MG63 (cell line): Measurements from ENCODE around the gene TSPOAP1. TPM values are rescaled to one million over a fixed set of nuclear protein-coding genes. Genes with fewer than 3 reads are reported as not detected.

Experiments used
- DNase-seq: peaks from one replicate; pipeline ENCODE4 v3.0.0-alpha.2; 2020
- H3K27me3 ChIP-seq: fragments of 250-450 bp; sonication (Bioruptor Pico); 2 replicates; pipeline ENCODE4 v1.5.1; 2020; ENCODE audit warnings: mild to moderate bottlenecking, moderate library complexity
- H3K36me3 ChIP-seq: fragments of 250-450 bp; sonication (Bioruptor Pico); 2 replicates; pipeline ENCODE4 v1.5.1; 2020; ENCODE audit warnings: mild to moderate bottlenecking, moderate library complexity
- H3K4me3 ChIP-seq: fragments of 250-450 bp; sonication (Bioruptor Pico); 2 replicates; pipeline ENCODE4 v1.5.1; 2020; ENCODE audit warnings: mild to moderate bottlenecking, moderate library complexity
- H3K9me3 ChIP-seq: fragments of 250-450 bp; sonication (Bioruptor Pico); 2 replicates; pipeline ENCODE4 v1.5.1; 2020; ENCODE audit warnings: mild to moderate bottlenecking, moderate library complexity
- total RNA-seq: library from RNA; depleted of rRNA; stranded (reverse); fragments of >200 nt; shearing (Covaris generic); gene quantifications from 2 replicates; pipeline ENCODE4 v1.2.3, GENCODE V29; 2014; ENCODE audit warnings: low replicate concordance

TSPOAP1 gene
- total RNA-seq, 1 experiment from 2014 or later: 7.0 TPM

GRCh38 chr17:58269557-58270291, 58.9 kb downstream of the TSPOAP1 start:
- no peak for DNase-seq
- Histone ChIP-seq H3K36me3 (no peaks in the 10 kb centered on the region), H3K9me3 (no peaks in the 10 kb centered on the region), H3K4me3 (no peak overlapping the region), H3K27me3 (peaks cover 4% of the 10 kb centered on the region; the same call in 1 of the 2 replicates)

DNA sequence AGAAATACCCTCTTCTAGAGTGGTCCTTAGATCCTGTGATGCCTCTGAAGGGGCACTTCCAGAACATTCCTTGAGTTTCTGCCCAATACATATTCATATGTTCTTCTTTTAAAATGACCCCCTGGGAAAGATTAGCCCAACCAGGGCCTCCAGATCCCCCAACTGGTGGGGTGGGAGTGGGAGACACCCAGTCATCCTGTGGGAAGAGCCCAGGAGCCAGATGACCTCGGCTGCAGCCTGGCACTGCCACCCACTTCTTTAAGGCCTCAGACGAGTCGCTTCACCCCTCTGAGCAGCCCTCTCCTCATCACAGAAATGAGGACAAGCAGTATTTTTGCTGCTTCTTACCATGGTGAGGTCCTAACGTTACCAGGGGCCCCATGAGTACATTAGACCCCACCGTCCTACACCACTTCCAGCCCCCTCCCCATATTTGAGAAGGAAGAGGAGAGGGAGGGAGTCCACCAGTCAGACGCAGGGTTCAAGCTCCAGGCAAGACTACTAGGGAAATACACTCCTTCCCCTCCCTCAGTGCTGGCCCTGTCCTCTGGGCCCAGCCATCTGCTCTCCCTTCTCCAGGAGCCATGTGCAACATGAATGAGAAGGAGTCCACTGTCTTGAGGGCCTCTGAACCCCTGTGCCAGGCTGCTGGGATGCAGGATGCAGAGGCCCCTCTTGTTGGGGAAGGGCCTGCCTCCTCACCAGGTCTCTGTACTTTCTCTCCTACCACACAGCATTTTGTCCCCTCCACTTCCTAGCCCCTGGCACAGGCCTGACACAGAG, 59.6 kb downstream of the TSPOAP1 start:
- no peak for DNase-seq
- H3K9me3 ChIP-seq: no peaks in the 10 kb centered on the region
- no peak overlapping the region for H3K4me3 ChIP-seq
- H3K27me3 ChIP-seq: peaks cover 12% of the 10 kb centered on the region
- H3K36me3 ChIP-seq: no peaks in the 10 kb centered on the region

GRCh38 chr17:58268326-58268725, 60.3 kb downstream of the TSPOAP1 start:
- Histone ChIP-seq H3K36me3 (no peaks in the 10 kb centered on the region), H3K4me3 (no peak overlapping the region), H3K27me3 (peaks cover 18% of the 10 kb centered on the region), H3K9me3 (no peaks in the 10 kb centered on the region)
- no peak for DNase-seq

DNA sequence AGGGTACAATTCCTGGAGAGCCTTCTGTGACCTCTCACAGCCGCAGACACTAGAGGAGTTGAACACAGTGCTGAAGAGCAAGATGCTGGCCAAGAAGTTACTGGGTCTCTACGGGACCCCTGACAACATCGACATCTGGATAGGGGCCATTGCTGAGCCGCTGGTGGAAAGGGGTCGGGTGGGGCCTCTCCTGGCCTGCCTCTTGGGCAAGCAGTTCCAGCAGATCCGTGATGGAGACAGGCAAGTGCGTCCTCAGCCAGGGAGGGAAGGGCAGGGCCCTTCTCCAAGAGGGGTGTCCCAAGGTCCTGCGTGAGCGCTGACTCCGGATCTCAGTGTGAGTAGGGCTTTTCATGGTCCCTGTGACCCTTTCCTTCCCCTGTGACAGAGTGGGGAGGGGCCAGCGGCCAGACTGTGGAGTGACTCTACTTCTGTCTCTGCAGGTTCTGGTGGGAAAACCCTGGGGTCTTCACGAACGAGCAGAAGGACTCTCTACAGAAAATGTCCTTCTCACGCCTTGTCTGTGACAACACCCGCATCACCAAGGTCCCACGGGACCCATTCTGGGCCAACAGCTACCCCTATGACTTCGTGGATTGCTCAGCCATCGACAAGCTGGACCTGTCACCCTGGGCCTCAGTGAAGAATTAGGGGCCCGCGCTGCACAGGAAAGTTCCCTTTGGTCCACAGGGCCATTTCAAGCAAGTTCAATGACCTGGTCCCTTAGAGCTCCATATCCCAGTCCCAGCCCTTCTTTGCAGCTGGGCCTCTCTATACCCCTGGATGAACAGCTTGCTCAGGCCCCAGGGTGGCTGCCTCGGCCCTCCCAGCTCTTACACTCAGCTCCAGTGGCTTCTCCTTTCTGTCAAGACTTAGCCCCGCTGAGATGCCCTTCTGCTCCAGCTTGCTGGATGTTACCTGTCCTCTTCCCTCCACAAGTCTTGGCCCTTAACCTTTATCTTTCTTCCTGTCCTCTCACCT, 61.0 kb downstream of the TSPOAP1 start:
- DNase-seq: no peak
- peaks cover 25% of the 10 kb centered on the region for H3K27me3 ChIP-seq
- H3K4me3 ChIP-seq: no peak overlapping the region
- H3K36me3 ChIP-seq: no peaks in the 10 kb centered on the region
- H3K9me3 ChIP-seq: no peaks in the 10 kb centered on the region

DNA sequence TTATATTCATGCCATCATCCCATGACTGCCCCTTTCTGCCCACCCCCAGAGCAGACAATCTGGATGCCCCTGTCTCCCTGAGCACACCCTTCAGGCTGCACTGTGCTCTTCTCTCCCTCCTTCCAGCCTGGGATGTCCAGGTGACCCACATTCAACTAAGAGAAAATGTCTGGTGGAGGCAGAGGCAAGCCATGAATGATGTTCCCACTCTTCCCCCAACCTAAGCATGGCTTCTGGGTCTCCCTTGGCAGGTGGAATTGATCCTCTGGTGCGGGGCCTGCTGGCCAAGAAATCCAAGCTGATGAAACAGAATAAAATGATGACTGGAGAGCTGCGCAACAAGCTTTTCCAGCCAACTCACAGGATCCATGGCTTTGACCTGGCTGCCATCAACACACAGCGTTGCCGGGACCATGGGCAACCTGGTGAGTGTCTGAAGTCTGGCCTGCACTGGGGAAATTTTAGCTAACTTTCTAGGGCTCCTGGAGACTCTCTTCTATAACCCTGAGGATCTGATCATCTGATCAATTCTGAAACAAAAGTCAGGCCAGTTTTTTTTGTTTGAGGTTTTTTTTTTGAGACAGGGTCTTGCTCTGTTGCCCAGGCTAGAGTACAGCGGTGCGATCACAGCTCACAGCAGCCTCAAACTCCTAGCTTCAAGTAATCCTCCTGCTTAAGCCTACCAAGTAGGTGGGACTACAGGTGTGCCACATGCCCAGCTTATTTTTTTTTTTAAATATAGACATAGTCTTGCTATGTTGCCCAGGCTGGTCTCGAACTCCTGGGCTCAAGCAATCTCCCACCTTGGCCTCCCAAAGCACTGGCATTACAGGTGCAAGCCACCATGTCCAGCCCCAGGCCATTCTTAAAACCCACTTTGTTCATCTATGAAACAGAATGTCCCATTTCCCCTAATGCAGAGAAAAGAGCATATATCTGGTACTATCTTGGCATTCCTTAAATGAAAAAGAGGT, 62.4 kb downstream of the TSPOAP1 start:
- DNase-seq: no peak
- Histone ChIP-seq H3K36me3 (no peaks in the 10 kb centered on the region), H3K27me3 (peaks cover 40% of the 10 kb centered on the region), H3K9me3 (no peaks in the 10 kb centered on the region), H3K4me3 (no peak overlapping the region)

DNA sequence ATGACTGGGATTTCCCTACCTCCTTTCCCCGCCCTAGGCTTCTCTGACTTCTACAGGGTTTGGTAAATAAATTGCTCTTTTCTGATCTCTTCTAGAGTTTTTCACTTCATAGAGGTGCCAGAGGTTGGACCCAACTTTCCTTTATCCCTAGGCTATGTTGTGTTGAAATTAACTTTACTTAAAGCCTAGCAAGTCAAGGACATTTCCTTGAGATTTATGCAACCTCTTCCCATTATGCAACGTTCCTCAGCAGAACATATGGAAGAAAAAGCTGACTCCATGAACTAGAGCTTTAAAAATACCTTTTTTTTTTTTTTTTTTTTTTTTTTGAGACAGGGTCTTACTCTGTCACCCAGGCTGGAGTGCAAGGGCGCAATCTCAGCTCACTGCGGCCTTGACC, 63.3 kb downstream of the TSPOAP1 start:
- H3K36me3 ChIP-seq: no peaks in the 10 kb centered on the region
- no peak for DNase-seq
- no peaks in the 10 kb centered on the region for H3K9me3 ChIP-seq
- H3K27me3 ChIP-seq: peaks cover 47% of the 10 kb centered on the region
- no peak overlapping the region for H3K4me3 ChIP-seq

- no peaks in the 10 kb centered on the region for H3K9me3 ChIP-seq
- H3K4me3 ChIP-seq: no peak overlapping the region
- no peaks in the 10 kb centered on the region for H3K36me3 ChIP-seq
- H3K27me3 ChIP-seq: peaks cover 53% of the 10 kb centered on the region
- no peak for DNase-seq
Measured at GRCh38 chr17:58264407-58265103, 64.0 kb downstream of the TSPOAP1 start.

DNA sequence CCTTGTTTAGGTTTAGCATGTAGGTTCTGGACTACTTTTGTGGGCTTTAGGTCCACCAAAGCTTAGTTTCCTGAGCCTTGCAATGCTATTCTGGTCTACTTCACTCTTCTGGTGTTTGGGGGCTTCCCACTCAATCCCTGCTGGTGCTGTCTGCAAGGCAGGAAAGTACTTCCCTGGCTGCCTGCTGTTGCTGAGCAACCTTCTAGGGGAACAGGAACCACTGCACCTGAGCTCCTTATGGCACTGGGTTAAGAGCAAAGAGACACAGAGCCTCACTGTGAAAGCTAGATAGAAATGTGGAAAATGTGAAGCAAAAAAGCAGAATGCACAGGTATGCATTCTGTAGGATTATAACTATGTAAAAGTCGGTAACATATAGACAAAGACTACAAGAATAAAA, 64.8 kb downstream of the TSPOAP1 start:
- DNase-seq: no peak
- Histone ChIP-seq H3K4me3 (no peak overlapping the region), H3K27me3 (peaks cover 61% of the 10 kb centered on the region), H3K9me3 (no peaks in the 10 kb centered on the region), H3K36me3 (no peaks in the 10 kb centered on the region)

GRCh38 chr17:58262149-58262548, 66.4 kb downstream of the TSPOAP1 start:
- H3K27me3 ChIP-seq: peaks cover 73% of the 10 kb centered on the region

GRCh38 chr17:58254803-58255202, 73.8 kb downstream of the TSPOAP1 start:
- Histone ChIP-seq H3K9me3 (no peaks in the 10 kb centered on the region), H3K4me3 (no peak overlapping the region), H3K27me3 (peaks cover 27% of the 10 kb centered on the region), H3K36me3 (no peaks in the 10 kb centered on the region)
- no peak for DNase-seq

More at GRCh38 chr17:58262149-58262548, 66.4 kb downstream of the TSPOAP1 start:
- no peaks in the 10 kb centered on the region for H3K36me3 ChIP-seq
- no peak for DNase-seq
- H3K4me3 ChIP-seq: no peak overlapping the region
- H3K9me3 ChIP-seq: no peaks in the 10 kb centered on the region

GRCh38 chr17:58253082-58253481, 75.5 kb downstream of the TSPOAP1 start:
- DNase-seq: no peak
- Histone ChIP-seq H3K36me3 (no peaks in the 10 kb centered on the region), H3K4me3 (no peak overlapping the region), H3K9me3 (no peaks in the 10 kb centered on the region), H3K27me3 (peaks cover 10% of the 10 kb centered on the region)

- Histone ChIP-seq H3K9me3 (no peaks in the 10 kb centered on the region), H3K27me3 (peaks cover 4% of the 10 kb centered on the region; the same call in 1 of the 2 replicates), H3K36me3 (no peaks in the 10 kb centered on the region), H3K4me3 (no peak overlapping the region)
- no peak for DNase-seq
Measured at GRCh38 chr17:58252141-58252540, 76.5 kb downstream of the TSPOAP1 start.
